HepG2 (cell line): ENCODE measurements around the gene GABRB1. TPM values are rescaled to one million over a fixed set of nuclear protein-coding genes. Genes with fewer than 3 reads are reported as not detected.

Source experiments
- ATAC-seq: fragments of 200-7000 bp; cut with Tn5 transposase; 3 replicates; pipeline ENCODE4 v1.9.1; 2020; ENCODE audit warnings: mild to moderate bottlenecking, moderate library complexity
- BruUV-seq: library from RNA; stranded (reverse); fragments of 400-500 nt; replicated peaks from 2 replicates; lab custom pipeline; 2021; lab: Mats Ljungman, UMichigan
- CTCF ChIA-PET: fragments of 300-600 bp; formaldehyde crosslinking; extraction: SDS; loops from one replicate; lab custom pipeline; 2021; ENCODE audit warnings: low total read pairs, inconsistent platforms, low intra/inter-chr PET ratio; lab: Yijun Ruan, JAX
- POLR2A ChIA-PET: fragments of 350-600 bp; sonication (Branson Sonifier 250); formaldehyde crosslinking; loops from one replicate; lab custom pipeline; 2020; ENCODE audit warnings: antibody characterized with exemption, inconsistent platforms; lab: Yijun Ruan, JAX
- DNase-seq: peaks from one replicate; pipeline ENCODE4 v3.0.0-alpha.2; 2015; ENCODE audit warnings: low spot score
- FAIRE-seq: peaks from 3 replicates; lab custom pipeline; 2011; peaks lifted over from hg19 to GRCh38; lab: Jason Lieb, UNC
- H2AFZ ChIP-seq: one replicate; pipeline ENCODE4 v1.6.1; 2011; ENCODE audit warnings: low read length, inconsistent platforms
- H3K27ac ChIP-seq: fragments of 300-600 bp; 3 replicates; pipeline ENCODE4 v1.8.0; 2011; ENCODE audit warnings: mixed run types, mild to moderate bottlenecking, mixed read lengths, low read length, inconsistent platforms; ENCODE audit not compliant: insufficient read depth; ENCODE audit errors: extremely low read length
- H3K27me3 ChIP-seq, 2 experiments: fragments of 200-600 bp in 1 of 2; 2 replicates in 1 of 2; 3 replicates in 1 of 2; pipeline versions ENCODE4 v1.6.0 to v1.8.0; 2011; ENCODE audit warnings: low read length in 2 of 2, mild to moderate bottlenecking in 2 of 2, moderate library complexity in 2 of 2, inconsistent platforms in 1 of 2; ENCODE audit not compliant: insufficient read depth in 2 of 2, control insufficient read depth in 1 of 2
- H3K36me3 ChIP-seq, 2 experiments: fragments of 200-600 bp in 1 of 2; replicated peaks in 1 of 2; 2 replicates in 1 of 2; 3 replicates in 1 of 2; pipeline versions ENCODE4 v1.5.1 to v1.8.0; 2011; ENCODE audit warnings: low read length in 2 of 2, inconsistent platforms in 1 of 2; ENCODE audit not compliant: insufficient read depth in 2 of 2, control insufficient read depth in 1 of 2
- H3K4me1 ChIP-seq: 2 replicates; pipeline ENCODE4 v1.5.1; 2012; ENCODE audit warnings: low read length, inconsistent platforms; ENCODE audit not compliant: insufficient read depth
- H3K4me2 ChIP-seq: 2 replicates; pipeline ENCODE4 v1.6.0; 2011; ENCODE audit warnings: low read depth, low read length, inconsistent platforms
- H3K4me3 ChIP-seq, 3 experiments: fragments of 200-600 bp in 1 of 3; sonication (generic), shearing (Covaris generic) in 1 of 3; replicated peaks in 1 of 3; 2 replicates each; pipeline ENCODE4 v1.5.1; 2011 to 2016; ENCODE audit warnings: low read length in 3 of 3, inconsistent platforms in 2 of 3, low read depth in 2 of 3, mild to moderate bottlenecking in 2 of 3, control low read depth in 1 of 3, mixed read lengths in 1 of 3; ENCODE audit not compliant: insufficient read depth in 1 of 3
- H3K79me2 ChIP-seq: one replicate; pipeline ENCODE4 v1.6.1; 2011; ENCODE audit warnings: low read length, inconsistent platforms; ENCODE audit not compliant: insufficient read depth
- H3K9ac ChIP-seq: 2 replicates; pipeline ENCODE4 v1.6.0; 2011; ENCODE audit warnings: mild to moderate bottlenecking, low read depth, low read length, inconsistent platforms; ENCODE audit not compliant: insufficient read depth
- H3K9me3 ChIP-seq: 2 replicates; pipeline ENCODE4 v1.5.1; 2012; ENCODE audit warnings: mild to moderate bottlenecking, low read length
- H4K20me1 ChIP-seq: 2 replicates; pipeline ENCODE4 v1.6.0; 2011; ENCODE audit warnings: inconsistent platforms, mild to moderate bottlenecking, low read length, moderate library complexity; ENCODE audit not compliant: insufficient read depth
- HNF4G ChIP-seq, 2 experiments: sonication (generic) in 1 of 2; formaldehyde crosslinking in 1 of 2; IDR thresholded peaks; 2 replicates each; pipeline versions ENCODE4 v1.4.0 to v1.6.1; 2011 to 2020; ENCODE audit warnings: borderline replicate concordance in 2 of 2, low read depth in 2 of 2, mild to moderate bottlenecking in 2 of 2, low read length in 1 of 2, missing genetic modification reagents in 1 of 2, moderate library complexity in 1 of 2
- HNRNPL ChIP-seq: fragments of 200-400 bp; formaldehyde crosslinking; IDR thresholded peaks from 2 replicates; pipeline ENCODE4 v1.6.1; 2017; ENCODE audit warnings: mild to moderate bottlenecking, low read depth, low read length
- IKZF5 ChIP-seq: IDR thresholded peaks from 2 replicates; pipeline ENCODE4 v1.6.1; 2018; ENCODE audit warnings: missing genetic modification reagents, mild to moderate bottlenecking, missing compliant biosample characterization
- KLF16 ChIP-seq, 2 experiments: sonication (generic) in 1 of 2; formaldehyde crosslinking in 1 of 2; IDR thresholded peaks; 2 replicates each; pipeline versions ENCODE4 v1.6.1 to v1.8.0; 2016 to 2023; ENCODE audit warnings: missing genetic modification reagents in 2 of 2, missing compliant biosample characterization in 1 of 2
- NCOR1 ChIP-seq: fragments of 200-600 bp; sonication (generic); IDR thresholded peaks from 2 replicates; pipeline ENCODE4 v1.7.0; 2017; ENCODE audit warnings: antibody characterized with exemption, low read length, borderline replicate concordance
- SMYD3 ChIP-seq: sonication (generic); formaldehyde crosslinking; IDR thresholded peaks from 2 replicates; pipeline ENCODE4 v1.8.1; 2023; ENCODE audit warnings: mild to moderate bottlenecking, missing genetic modification reagents
- USF2 ChIP-seq, 2 experiments: sonication (generic) in 1 of 2; formaldehyde crosslinking in 1 of 2; IDR thresholded peaks; 2 replicates each; pipeline versions ENCODE4 v1.5.1 to v1.6.1; 2011 to 2020; ENCODE audit warnings: borderline replicate concordance in 1 of 2, low read depth in 1 of 2, low read length in 1 of 2, mild to moderate bottlenecking in 1 of 2, missing genetic modification reagents in 1 of 2, moderate library complexity in 1 of 2
- ZBTB3 ChIP-seq: sonication (generic); formaldehyde crosslinking; IDR thresholded peaks from 2 replicates; pipeline ENCODE4 v1.4.0; 2020; ENCODE audit warnings: low read depth, mild to moderate bottlenecking, moderate library complexity, missing genetic modification reagents, borderline replicate concordance
- ZNF232 ChIP-seq: sonication (generic); formaldehyde crosslinking; IDR thresholded peaks from 2 replicates; pipeline ENCODE4 v1.4.0; 2020; ENCODE audit warnings: missing genetic modification reagents, borderline replicate concordance
- ZNF558 ChIP-seq: sonication (generic); formaldehyde crosslinking; IDR thresholded peaks from 2 replicates; pipeline ENCODE4 v1.9.0; 2022; ENCODE audit warnings: mild to moderate bottlenecking, missing genetic modification reagents, borderline replicate concordance
- ZNF703 ChIP-seq: sonication (generic); formaldehyde crosslinking; IDR thresholded peaks from 2 replicates; pipeline ENCODE4 v1.5.1; 2020; ENCODE audit warnings: missing genetic modification reagents, mild to moderate bottlenecking, moderate library complexity, borderline replicate concordance
- WGBS: methylation state at CpG from one replicate; pipeline ENCODE4 v1.1.6; 2017; ENCODE audit warnings: low lambda C conversion rate; 5-methylcytosine and 5-hydroxymethylcytosine counted together
- in situ Hi-C: cut with HindIII; loops from 2 replicates; pipeline ENCODE4 v1.10.0; 2017; ENCODE audit warnings: low pct_unique_long_range_greater_than_20kb; ENCODE audit not compliant: extremely low pct_ligation_motif_present
- intact Hi-C: fragments of 100-400 bp; cut with micrococcal nuclease; formaldehyde crosslinking; loops from one replicate; pipeline ENCODE4 v1.10.0; 2022; ENCODE audit not compliant: unreplicated experiment
- polyA plus RNA-seq, 8 experiments: library from polyadenylated mRNA; depleted of rRNA in 3 of 8; stranded (reverse) in 7 of 8; unstranded in 1 of 8; fragments of >200 nt; fragmentation: Illumina TruSeq in 4 of 8; extraction: Trizol in 4 of 8; gene quantifications; 2 replicates each; pipeline versions ENCODE4 v1.2.1 to v1.2.3, GENCODE V29; 2011 to 2016; ENCODE audit warnings: low read depth in 4 of 8, missing spikeins in 1 of 8, mixed read lengths in 1 of 8; ENCODE audit not compliant: insufficient read depth in 1 of 8
- total RNA-seq, 5 experiments: library from RNA; depleted of rRNA; stranded (reverse); fragments of >200 nt; fragmentation: Illumina TruSeq; extraction: Trizol; gene quantifications; 2 replicates each; pipeline ENCODE4 v1.2.3, GENCODE V29; 2016; ENCODE audit warnings: low read depth in 1 of 5
- TF ChIP-seq, protein P1 (sequence below): sonication (generic); formaldehyde crosslinking; IDR thresholded peaks from 2 replicates; pipeline ENCODE4 v1.8.1; 2023; ENCODE audit warnings: mild to moderate bottlenecking, missing genetic modification reagents
- TF ChIP-seq, protein P2 (sequence below): sonication (generic); formaldehyde crosslinking; IDR thresholded peaks from 2 replicates; pipeline ENCODE4 v1.4.0; 2020; ENCODE audit warnings: mild to moderate bottlenecking, missing genetic modification reagents

The GABRB1 gene
- total and polyA plus RNA-seq, 2 of the 13 experiments (the other 11 are each of a cell fraction or from before 2014, with no cell fraction given): not detected

- TF ChIP-seq ZNF232 (no peak), KLF16 (CRISPR knock-in tag; IDR thresholded peaks at IDR 0.05) (no peak), ZBTB3 (no peak), HNRNPL (no peak), ZNF703 (CRISPR knock-in tag) (no peak), NCOR1 (no peak), SMYD3 (CRISPR knock-in tag) (no peak), IKZF5 (no peak)
- TF ChIP-seq, protein P1, sequence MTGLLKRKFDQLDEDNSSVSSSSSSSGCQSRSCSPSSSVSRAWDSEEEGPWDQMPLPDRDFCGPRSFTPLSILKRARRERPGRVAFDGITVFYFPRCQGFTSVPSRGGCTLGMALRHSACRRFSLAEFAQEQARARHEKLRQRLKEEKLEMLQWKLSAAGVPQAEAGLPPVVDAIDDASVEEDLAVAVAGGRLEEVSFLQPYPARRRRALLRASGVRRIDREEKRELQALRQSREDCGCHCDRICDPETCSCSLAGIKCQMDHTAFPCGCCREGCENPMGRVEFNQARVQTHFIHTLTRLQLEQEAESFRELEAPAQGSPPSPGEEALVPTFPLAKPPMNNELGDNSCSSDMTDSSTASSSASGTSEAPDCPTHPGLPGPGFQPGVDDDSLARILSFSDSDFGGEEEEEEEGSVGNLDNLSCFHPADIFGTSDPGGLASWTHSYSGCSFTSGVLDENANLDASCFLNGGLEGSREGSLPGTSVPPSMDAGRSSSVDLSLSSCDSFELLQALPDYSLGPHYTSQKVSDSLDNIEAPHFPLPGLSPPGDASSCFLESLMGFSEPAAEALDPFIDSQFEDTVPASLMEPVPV (CRISPR knock-in tag): no peak
Measured at GRCh38 chr4:47359891-47360290, 328.5 kb downstream of the GABRB1 start (continued).

DNA sequence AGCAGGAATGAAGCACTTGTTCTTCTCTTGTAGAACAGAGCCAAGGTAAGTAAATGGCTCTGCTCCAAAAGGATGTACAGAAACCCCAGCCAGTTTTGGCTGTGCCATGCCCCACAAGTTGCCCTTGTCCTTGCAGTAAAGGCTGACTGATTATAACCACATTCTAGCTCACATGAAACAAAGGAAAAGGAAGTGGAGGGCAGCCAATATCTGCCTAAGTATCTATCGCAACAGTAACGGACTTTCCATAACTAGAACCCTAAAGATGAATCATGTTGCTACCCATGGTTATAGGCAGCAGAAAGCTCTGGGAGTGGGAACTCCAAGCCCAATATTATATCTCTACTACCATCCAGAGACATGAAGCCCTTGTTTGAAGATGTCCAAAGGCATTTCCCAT is 336.4 kb downstream of the GABRB1 start:
- H3K9me3 ChIP-seq: no peaks in the 10 kb centered on the region
- no peaks in the 10 kb centered on the region for H3K27me3 ChIP-seq
- H3K79me2 ChIP-seq: no peaks in the 10 kb centered on the region
- H4K20me1 ChIP-seq: no peaks in the 10 kb centered on the region
- intact Hi-C loops: no loop called here
- H3K27ac ChIP-seq: no peak overlapping the region
- no peak for DNase-seq
- ChIA-PET CTCF (no interaction called here), POLR2A (no interaction called here)
- 75% methylated on average over 2 of the region's 2 CpGs for WGBS
- H2AFZ ChIP-seq: no peak overlapping the region
- BruUV-seq: no TSS peak
- ATAC-seq: no peak
- no peak for FAIRE-seq
- H3K36me3 ChIP-seq: no peaks in the 10 kb centered on the region
- in situ Hi-C loops: no loop called here
- no peaks in the 10 kb centered on the region for H3K4me1 ChIP-seq
- no peak overlapping the region for H3K4me3 ChIP-seq
- no peak overlapping the region for H3K9ac ChIP-seq
- no peak overlapping the region for H3K4me2 ChIP-seq
- TF ChIP-seq HNF4G (IDR thresholded peaks at IDR 0.05; ENCODE audit: borderline replicate concordance, low read depth, low read length): no peak
- no peak for TF ChIP-seq HNF4G (CRISPR knock-in tag; IDR thresholded peaks at IDR 0.05; ENCODE audit: borderline replicate concordance, low read depth)
- TF ChIP-seq USF2 (IDR thresholded peaks at IDR 0.05; ENCODE audit: low read depth, low read length): no peak
- TF ChIP-seq USF2 (CRISPR knock-in tag; IDR thresholded peaks at IDR 0.05; ENCODE audit: borderline replicate concordance): no peak
- TF ChIP-seq ZNF558: no peak
- TF ChIP-seq, protein P2, sequence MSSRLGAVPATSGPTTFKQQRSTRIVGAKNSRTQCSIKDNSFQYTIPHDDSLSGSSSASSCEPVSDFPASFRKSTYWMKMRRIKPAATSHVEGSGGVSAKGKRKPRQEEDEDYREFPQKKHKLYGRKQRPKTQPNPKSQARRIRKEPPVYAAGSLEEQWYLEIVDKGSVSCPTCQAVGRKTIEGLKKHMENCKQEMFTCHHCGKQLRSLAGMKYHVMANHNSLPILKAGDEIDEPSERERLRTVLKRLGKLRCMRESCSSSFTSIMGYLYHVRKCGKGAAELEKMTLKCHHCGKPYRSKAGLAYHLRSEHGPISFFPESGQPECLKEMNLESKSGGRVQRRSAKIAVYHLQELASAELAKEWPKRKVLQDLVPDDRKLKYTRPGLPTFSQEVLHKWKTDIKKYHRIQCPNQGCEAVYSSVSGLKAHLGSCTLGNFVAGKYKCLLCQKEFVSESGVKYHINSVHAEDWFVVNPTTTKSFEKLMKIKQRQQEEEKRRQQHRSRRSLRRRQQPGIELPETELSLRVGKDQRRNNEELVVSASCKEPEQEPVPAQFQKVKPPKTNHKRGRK: no peak
